ENCODE data around the gene XRN2.

The XRN2 gene

DNA sequence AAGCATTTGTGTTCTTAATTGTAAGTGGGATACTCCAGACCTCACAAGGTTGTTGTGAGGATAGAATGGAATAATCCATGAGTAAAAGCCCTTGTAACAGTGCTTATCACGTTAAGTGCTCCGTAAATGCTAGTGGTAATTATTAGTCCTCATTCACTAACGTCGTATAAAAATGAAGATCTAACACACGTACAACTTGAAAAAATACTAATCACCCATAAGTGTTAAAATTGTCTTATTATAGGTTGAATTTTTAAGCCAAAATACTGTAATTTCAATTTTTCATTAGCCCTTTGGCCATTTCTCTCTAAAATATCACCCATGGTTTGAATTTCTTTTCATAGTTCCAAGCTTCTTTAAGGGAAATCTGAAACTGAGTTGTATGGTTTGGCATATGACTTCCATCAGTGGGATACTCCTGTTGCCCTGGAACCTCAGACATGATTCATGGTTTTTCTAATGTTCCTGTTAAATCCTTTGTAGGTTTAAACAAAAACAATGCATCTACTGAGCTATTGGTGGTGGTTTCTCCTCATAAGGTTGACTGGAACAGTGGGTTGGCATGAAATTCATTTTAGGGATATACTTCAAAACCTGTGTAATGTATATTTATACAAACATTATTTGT is 19.1 kb downstream of the XRN2 start:
- Histone ChIP-seq H3K27me3 (ENCODE audit: control insufficient read depth in 3 of 3, insufficient read depth in 3 of 3, low read depth in 1 of 3, low read length in 3 of 3) (no peaks in the 10 kb centered on the region), H3K4me3 (ENCODE audit: low read length in 2 of 2) (no peak overlapping the region), H2BK5ac (ENCODE audit: low read length) (no peak overlapping the region), H3K27ac (replicated peaks; ENCODE audit: low read length) (no peak overlapping the region), H3K36me3 (replicated peaks in 1 of 2; ENCODE audit: control insufficient read depth in 2 of 2, insufficient read depth in 2 of 2, low read length in 2 of 2) (peaks cover 0 to 12% of the 10 kb centered on the region in 2 donors), H3K14ac (ENCODE audit: low read length) (no peak overlapping the region), H3K4me1 (ENCODE audit: control insufficient read depth in 2 of 2, insufficient read depth in 1 of 2, low read depth in 1 of 2, low read length in 2 of 2) (peaks cover 0 to 4% of the 10 kb centered on the region in 2 donors), H3K79me1 (ENCODE audit: low read depth, low read length) (peaks cover 12% of the 10 kb centered on the region), H2BK15ac (ENCODE audit: low read length) (no peak overlapping the region), H3K4me2 (ENCODE audit: insufficient read depth, low read length, poor library complexity, severe bottlenecking) (no peak overlapping the region), H2AK5ac (ENCODE audit: low read depth, low read length) (no peak overlapping the region), H2BK120ac (ENCODE audit: low read depth, low read length) (no peak overlapping the region), H3K9ac (ENCODE audit: low read depth, low read length, poor library complexity) (no peak overlapping the region), H2BK12ac (ENCODE audit: low read length) (no peak overlapping the region), H3K9me3 (replicated peaks in 1 of 2; ENCODE audit: control insufficient read depth in 2 of 2, insufficient read depth in 1 of 2, low read depth in 1 of 2, low read length in 2 of 2) (peaks cover 3 to 39% of the 10 kb centered on the region in 2 donors), H4K91ac (ENCODE audit: low read depth, low read length, poor library complexity) (no peak overlapping the region), H2AFZ (ENCODE audit: low read length) (no peak overlapping the region), H4K8ac (ENCODE audit: low read depth, low read length) (no peak overlapping the region), H3K23ac (ENCODE audit: low read depth, low read length, poor library complexity) (no peak overlapping the region), H3K4ac (ENCODE audit: low read length) (no peak overlapping the region), H3K18ac (ENCODE audit: low read length) (no peak overlapping the region)
- WGBS, 2 donors (ENCODE audit: extremely low coverage in 2 of 2, insufficient read length in 2 of 2, insufficient replicate concordance in 1 of 2) = no CpG with 5 or more reads among the region's 5 CpGs
- DNase-seq (ENCODE audit: low spot score) = no peak

DNA sequence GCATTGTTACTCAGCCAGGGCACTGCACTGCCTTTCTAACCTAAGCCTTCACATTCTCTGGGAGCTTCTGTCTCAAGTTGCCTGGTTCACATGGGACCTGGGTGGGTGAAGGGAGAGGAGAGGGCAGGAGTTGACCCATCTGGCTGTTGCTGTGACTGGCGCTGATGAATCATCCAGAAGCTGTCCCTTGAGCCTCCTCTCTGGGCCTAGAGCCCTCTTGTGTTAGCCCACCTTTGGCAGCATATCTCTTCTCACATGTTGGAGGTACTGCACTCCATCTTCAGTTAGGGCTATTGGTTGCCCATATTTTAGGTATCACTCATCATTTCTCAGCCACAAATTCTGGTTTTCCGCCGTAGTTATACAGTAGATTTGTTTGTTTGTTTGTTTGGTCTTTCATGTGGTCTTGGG is 19.8 kb downstream of the XRN2 start:
- Histone ChIP-seq H3K4me2 (ENCODE audit: insufficient read depth, low read length, poor library complexity, severe bottlenecking) (no peak overlapping the region), H4K91ac (ENCODE audit: low read depth, low read length, poor library complexity) (no peak overlapping the region), H2BK5ac (ENCODE audit: low read length) (no peak overlapping the region), H3K4me1 (ENCODE audit: control insufficient read depth in 2 of 2, insufficient read depth in 1 of 2, low read depth in 1 of 2, low read length in 2 of 2) (peaks cover 0 to 4% of the 10 kb centered on the region in 2 donors), H2BK120ac (ENCODE audit: low read depth, low read length) (no peak overlapping the region), H3K4ac (ENCODE audit: low read length) (no peak overlapping the region), H3K27ac (replicated peaks; ENCODE audit: low read length) (no peak overlapping the region), H3K27me3 (ENCODE audit: control insufficient read depth in 3 of 3, insufficient read depth in 3 of 3, low read depth in 1 of 3, low read length in 3 of 3) (no peaks in the 10 kb centered on the region), H2AK5ac (ENCODE audit: low read depth, low read length) (no peak overlapping the region), H2BK12ac (ENCODE audit: low read length) (no peak overlapping the region), H3K14ac (ENCODE audit: low read length) (no peak overlapping the region), H3K4me3 (ENCODE audit: low read length in 2 of 2) (peak overlapping the region in 1 of 2 donors; percentile 38), H3K79me1 (ENCODE audit: low read depth, low read length) (peaks cover 12% of the 10 kb centered on the region), H3K9me3 (replicated peaks in 1 of 2; ENCODE audit: control insufficient read depth in 2 of 2, insufficient read depth in 1 of 2, low read depth in 1 of 2, low read length in 2 of 2) (peaks cover 3 to 33% of the 10 kb centered on the region in 2 donors), H2AFZ (ENCODE audit: low read length) (no peak overlapping the region), H3K36me3 (replicated peaks in 1 of 2; ENCODE audit: control insufficient read depth in 2 of 2, insufficient read depth in 2 of 2, low read length in 2 of 2) (peaks cover 0 to 19% of the 10 kb centered on the region in 2 donors), H3K18ac (ENCODE audit: low read length) (no peak overlapping the region), H2BK15ac (ENCODE audit: low read length) (no peak overlapping the region), H3K23ac (ENCODE audit: low read depth, low read length, poor library complexity) (no peak overlapping the region), H3K9ac (ENCODE audit: low read depth, low read length, poor library complexity) (no peak overlapping the region), H4K8ac (ENCODE audit: low read depth, low read length) (no peak overlapping the region)
- no CpG with 5 or more reads among the region's 3 CpGs for WGBS, 2 donors (ENCODE audit: extremely low coverage in 2 of 2, insufficient read length in 2 of 2, insufficient replicate concordance in 1 of 2)
- DNase-seq (ENCODE audit: low spot score) = no peak

DNA sequence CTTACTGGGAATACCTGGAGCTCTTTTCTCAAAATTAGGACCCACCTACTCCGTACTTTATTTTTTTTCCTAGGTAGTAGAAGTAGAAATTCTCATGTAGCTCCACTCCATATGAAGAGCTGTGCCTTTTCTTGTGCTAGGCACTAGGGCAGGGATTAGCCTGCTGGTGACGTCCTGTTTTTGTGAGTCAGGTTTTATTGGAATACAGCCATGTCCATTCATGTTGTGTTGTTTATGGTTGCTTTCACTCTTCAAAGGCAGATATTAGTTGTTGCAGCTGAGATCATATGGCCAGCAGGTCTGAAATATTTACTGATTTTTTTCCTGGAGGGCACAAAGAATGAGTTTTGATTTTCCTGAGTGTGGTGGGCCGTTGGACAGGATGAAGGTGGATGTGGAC is 20.5 kb downstream of the XRN2 start:
- peaks cover 14% of the 10 kb centered on the region for H3K79me1 ChIP-seq (ENCODE audit: low read depth, low read length)
- peaks cover 0 to 26% of the 10 kb centered on the region in 2 donors for H3K36me3 ChIP-seq (replicated peaks in 1 of 2; ENCODE audit: control insufficient read depth in 2 of 2, insufficient read depth in 2 of 2, low read length in 2 of 2)
- H3K4me3 ChIP-seq (ENCODE audit: low read length in 2 of 2) = no peak overlapping the region
- no peak overlapping the region for H3K14ac ChIP-seq (ENCODE audit: low read length)
- no peak overlapping the region for H2BK120ac ChIP-seq (ENCODE audit: low read depth, low read length)
- no peak overlapping the region for H3K4me2 ChIP-seq (ENCODE audit: insufficient read depth, low read length, poor library complexity, severe bottlenecking)
- no peak overlapping the region for H3K4ac ChIP-seq (ENCODE audit: low read length)
- H3K9ac ChIP-seq (ENCODE audit: low read depth, low read length, poor library complexity) = no peak overlapping the region
- no peak overlapping the region for H2AK5ac ChIP-seq (ENCODE audit: low read depth, low read length)
- no peak overlapping the region for H2BK12ac ChIP-seq (ENCODE audit: low read length)
- no peak overlapping the region for H4K8ac ChIP-seq (ENCODE audit: low read depth, low read length)
- no peak overlapping the region for H2BK5ac ChIP-seq (ENCODE audit: low read length)
- H3K18ac ChIP-seq (ENCODE audit: low read length) = no peak overlapping the region
- H3K4me1 ChIP-seq (ENCODE audit: control insufficient read depth in 2 of 2, insufficient read depth in 1 of 2, low read depth in 1 of 2, low read length in 2 of 2) = peaks cover 0 to 4% of the 10 kb centered on the region in 2 donors
- H3K9me3 ChIP-seq (replicated peaks in 1 of 2; ENCODE audit: control insufficient read depth in 2 of 2, insufficient read depth in 1 of 2, low read depth in 1 of 2, low read length in 2 of 2) = peaks cover 3 to 31% of the 10 kb centered on the region in 2 donors
- H2BK15ac ChIP-seq (ENCODE audit: low read length) = no peak overlapping the region
- WGBS, 2 donors (ENCODE audit: extremely low coverage in 2 of 2, insufficient read length in 2 of 2, insufficient replicate concordance in 1 of 2) = no CpG with 5 or more reads among the region's 3 CpGs
- no peak overlapping the region for H4K91ac ChIP-seq (ENCODE audit: low read depth, low read length, poor library complexity)
- DNase-seq (ENCODE audit: low spot score) = no peak
- H3K23ac ChIP-seq (ENCODE audit: low read depth, low read length, poor library complexity) = no peak overlapping the region
- no peaks in the 10 kb centered on the region for H3K27me3 ChIP-seq (ENCODE audit: control insufficient read depth in 3 of 3, insufficient read depth in 3 of 3, low read depth in 1 of 3, low read length in 3 of 3)
- no peak overlapping the region for H2AFZ ChIP-seq (ENCODE audit: low read length)
- H3K27ac ChIP-seq (replicated peaks; ENCODE audit: low read length) = no peak overlapping the region

DNA sequence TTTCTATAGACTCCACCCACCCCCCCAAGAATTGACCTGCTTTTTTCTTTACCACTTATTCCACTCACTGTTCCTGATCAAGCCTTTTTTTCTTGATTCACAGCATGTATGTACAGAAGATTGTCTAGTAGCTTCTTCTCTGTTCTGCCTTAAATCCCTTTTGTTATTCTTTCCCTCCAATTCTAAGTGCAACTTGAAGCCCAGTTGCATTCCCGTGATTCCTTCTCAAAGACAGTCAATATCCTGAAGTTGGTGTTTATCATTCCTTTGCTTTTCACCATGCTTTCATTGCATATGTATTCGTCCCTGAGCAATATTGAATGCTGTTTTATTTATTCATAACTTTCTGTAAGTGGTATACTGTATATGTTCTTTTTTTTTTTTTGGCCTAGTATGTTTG is 21.0 kb downstream of the XRN2 start:
- no CpG with 5 or more reads among the region's 2 CpGs for WGBS, 2 donors (ENCODE audit: extremely low coverage in 2 of 2, insufficient read length in 2 of 2, insufficient replicate concordance in 1 of 2)

More for the DNA sequence above, 21.0 kb downstream of the XRN2 start:
- no peak overlapping the region for H2AK5ac ChIP-seq (ENCODE audit: low read depth, low read length)
- H3K14ac ChIP-seq (ENCODE audit: low read length) = no peak overlapping the region
- DNase-seq (ENCODE audit: low spot score) = no peak
- peaks cover 0 to 4% of the 10 kb centered on the region in 2 donors for H3K4me1 ChIP-seq (ENCODE audit: control insufficient read depth in 2 of 2, insufficient read depth in 1 of 2, low read depth in 1 of 2, low read length in 2 of 2)
- no peak overlapping the region for H4K8ac ChIP-seq (ENCODE audit: low read depth, low read length)
- H3K4me3 ChIP-seq (ENCODE audit: low read length in 2 of 2) = no peak overlapping the region
- H2BK15ac ChIP-seq (ENCODE audit: low read length) = no peak overlapping the region
- H3K27me3 ChIP-seq (ENCODE audit: control insufficient read depth in 3 of 3, insufficient read depth in 3 of 3, low read depth in 1 of 3, low read length in 3 of 3) = no peaks in the 10 kb centered on the region
- H3K18ac ChIP-seq (ENCODE audit: low read length) = no peak overlapping the region
- H3K79me1 ChIP-seq (ENCODE audit: low read depth, low read length) = peaks cover 14% of the 10 kb centered on the region
- no peak overlapping the region for H2BK12ac ChIP-seq (ENCODE audit: low read length)
- H2AFZ ChIP-seq (ENCODE audit: low read length) = no peak overlapping the region
- no peak overlapping the region for H3K23ac ChIP-seq (ENCODE audit: low read depth, low read length, poor library complexity)
- H3K36me3 ChIP-seq (replicated peaks in 1 of 2; ENCODE audit: control insufficient read depth in 2 of 2, insufficient read depth in 2 of 2, low read length in 2 of 2) = peaks cover 0 to 31% of the 10 kb centered on the region in 2 donors
- H2BK5ac ChIP-seq (ENCODE audit: low read length) = no peak overlapping the region
- no peak overlapping the region for H3K4me2 ChIP-seq (ENCODE audit: insufficient read depth, low read length, poor library complexity, severe bottlenecking)
- peaks cover 3 to 26% of the 10 kb centered on the region in 2 donors for H3K9me3 ChIP-seq (replicated peaks in 1 of 2; ENCODE audit: control insufficient read depth in 2 of 2, insufficient read depth in 1 of 2, low read depth in 1 of 2, low read length in 2 of 2)
- no peak overlapping the region for H2BK120ac ChIP-seq (ENCODE audit: low read depth, low read length)
- no peak overlapping the region for H4K91ac ChIP-seq (ENCODE audit: low read depth, low read length, poor library complexity)
- no peak overlapping the region for H3K4ac ChIP-seq (ENCODE audit: low read length)
- no peak overlapping the region for H3K27ac ChIP-seq (replicated peaks; ENCODE audit: low read length)
- no peak overlapping the region for H3K9ac ChIP-seq (ENCODE audit: low read depth, low read length, poor library complexity)
